Ammon's horn (tissue), 1 donor: ENCODE measurements around the gene FGF5.

Experiments used
- DNase-seq: peaks from one replicate; pipeline ENCODE4 v3.0.0-alpha.2; 2016; ENCODE audit warnings: low spot score

Gene FGF5

GRCh38 chr4:80336582-80336981, 70.1 kb downstream of the FGF5 start:
- DNase-seq, result peak; percentile 21

- no peak for DNase-seq
These were observed 73.6 kb downstream of the FGF5 start for GRCh38 chr4:80340036-80340435.
